Superior temporal gyrus (tissue), 1 donor: ENCODE measurements around the gene DCC.
"Not testable (repeated sequence)": the region's sequence is repeated elsewhere in the genome, so short reads cannot be mapped to it uniquely, and the experiment has no call there.

Source experiments
- DNase-seq: peaks from one replicate; pipeline ENCODE4 v3.0.0-alpha.2; 2016; ENCODE audit errors: extremely low spot score

Gene DCC

DNA sequence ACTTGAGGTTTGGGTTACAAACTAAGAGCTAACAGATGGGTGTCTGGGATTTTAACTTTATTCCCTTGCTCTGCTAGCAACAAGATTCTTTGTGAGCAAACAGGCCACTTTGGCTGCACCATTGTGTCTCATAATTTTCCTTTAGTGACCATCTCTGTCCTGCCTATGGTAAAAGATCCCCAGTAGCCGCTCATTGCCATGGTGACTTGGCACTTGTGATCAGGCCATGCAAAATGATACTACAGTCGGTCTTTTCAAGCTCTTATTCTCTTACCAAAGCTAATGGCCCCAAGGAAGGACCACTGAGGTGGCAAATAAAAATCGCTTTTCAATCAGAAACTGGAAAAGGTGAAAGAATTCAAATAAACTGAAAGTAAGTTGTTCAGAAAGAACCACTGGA is 1047.6 kb downstream of the DCC start:
- DNase-seq, result no peak

DNA sequence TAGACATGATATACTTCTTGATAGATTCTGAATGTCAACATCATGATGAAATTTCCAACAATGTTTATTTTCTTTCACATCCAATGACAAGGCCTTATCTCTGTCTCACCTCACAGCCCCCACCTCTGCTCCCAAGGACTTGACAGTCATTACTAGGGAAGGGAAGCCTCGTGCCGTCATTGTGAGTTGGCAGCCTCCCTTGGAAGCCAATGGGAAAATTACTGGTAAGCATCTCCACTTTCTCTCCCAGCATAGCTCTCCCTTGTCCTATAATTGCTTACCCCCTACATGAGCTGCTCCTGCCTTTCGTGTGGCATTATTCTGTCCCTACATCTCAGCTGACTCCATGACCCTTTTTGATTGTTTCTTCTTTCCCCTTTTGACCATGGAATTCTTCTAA is 1062.7 kb downstream of the DCC start:
- DNase-seq, result no peak

DNA sequence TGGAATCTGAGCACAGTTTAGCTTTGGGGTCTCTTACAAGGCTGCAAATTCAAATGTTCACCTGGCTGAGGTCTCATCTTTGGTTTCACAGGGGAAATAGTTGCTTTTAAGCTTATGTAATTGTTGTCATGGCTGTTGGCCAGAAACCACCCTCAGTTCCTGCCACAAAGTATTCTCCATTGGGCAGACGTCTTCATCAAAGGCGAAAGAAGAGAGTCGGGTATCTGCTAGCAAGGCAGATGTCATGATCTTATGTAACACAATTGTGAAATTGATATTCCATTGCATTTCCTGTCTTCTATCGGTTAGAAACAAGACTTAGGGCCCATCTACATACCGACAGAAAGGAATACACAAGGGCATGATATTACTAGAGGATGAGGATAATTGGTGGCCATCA is 1068.3 kb downstream of the DCC start:
- no peak for DNase-seq

DNA sequence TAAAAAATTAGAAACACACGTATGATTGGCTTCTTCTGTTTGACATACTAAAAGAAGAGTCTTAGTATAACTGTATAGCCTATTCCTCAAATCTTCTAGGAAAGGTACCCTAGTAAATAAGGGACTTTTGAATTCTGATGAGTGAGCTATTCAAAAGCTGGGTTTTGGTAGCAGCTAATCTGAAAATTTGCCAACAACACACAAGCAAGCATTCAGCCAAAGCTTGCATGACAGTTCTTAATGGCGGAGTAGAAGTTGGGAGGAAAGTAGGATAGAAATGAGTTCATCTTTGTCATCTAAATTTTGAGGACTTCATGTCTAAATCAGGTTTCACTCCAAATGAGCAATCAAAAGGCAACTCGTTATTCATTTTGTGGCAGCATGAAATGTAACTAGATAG is 1071.5 kb downstream of the DCC start:
- DNase-seq, result peak; percentile 76

DNA sequence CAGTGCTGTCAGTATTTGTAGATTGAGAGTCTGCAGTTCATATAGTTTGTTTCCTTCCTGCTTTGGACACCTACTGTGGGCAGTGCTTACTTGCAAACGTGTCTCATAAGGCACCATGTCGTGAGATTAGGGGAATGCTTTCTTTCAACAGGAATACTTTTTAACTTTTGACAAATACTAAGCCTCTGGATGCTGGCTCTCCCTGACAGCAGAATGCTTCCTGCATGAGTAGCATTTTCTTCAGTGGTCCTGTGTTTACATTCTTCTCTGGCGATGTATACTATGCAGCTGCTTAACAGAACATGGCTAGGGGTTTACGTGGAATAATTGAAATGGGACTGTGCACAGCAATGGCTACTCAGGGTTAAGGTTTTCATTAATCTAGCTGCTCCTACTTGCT is 1077.0 kb downstream of the DCC start:
- no peak for DNase-seq

DNA sequence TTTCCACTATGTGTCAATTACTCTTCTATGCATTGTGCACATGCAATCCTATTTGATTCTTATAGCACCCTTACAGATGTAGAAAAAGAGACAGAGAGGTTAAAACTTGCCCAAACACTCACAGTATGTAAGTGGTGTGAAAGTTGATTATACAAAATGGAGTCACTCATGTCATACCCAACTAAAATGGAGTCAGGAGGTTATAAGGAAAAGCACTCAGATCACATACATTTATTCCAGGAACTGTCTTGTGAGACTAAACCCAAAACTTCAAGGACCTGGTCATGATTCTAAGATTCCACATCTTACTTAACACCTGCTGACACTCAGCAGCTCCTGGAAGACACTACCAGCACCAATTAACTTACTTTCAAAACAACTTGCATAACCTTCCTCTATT is 1081.9 kb downstream of the DCC start:
- DNase-seq, result no peak

DNA sequence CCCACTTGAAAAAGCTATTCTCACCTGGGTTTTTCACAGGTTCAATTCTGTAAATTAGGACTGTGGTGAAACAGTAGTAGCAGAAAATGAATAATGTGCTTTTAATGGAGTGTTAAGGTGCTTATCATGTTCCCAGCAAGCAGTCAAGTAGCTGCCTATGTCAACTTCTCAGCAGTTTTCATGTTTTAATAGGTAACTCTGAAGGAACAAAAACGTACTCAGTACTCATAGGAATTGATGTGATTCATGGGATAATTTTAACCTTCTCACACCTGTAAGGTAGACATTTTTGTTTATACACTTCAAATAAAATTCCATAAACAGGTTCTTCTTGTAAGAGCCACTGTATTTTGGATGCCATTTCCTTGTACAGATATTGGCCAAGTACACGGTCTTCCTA is 1082.9 kb downstream of the DCC start:
- DNase-seq, result no peak

DNA sequence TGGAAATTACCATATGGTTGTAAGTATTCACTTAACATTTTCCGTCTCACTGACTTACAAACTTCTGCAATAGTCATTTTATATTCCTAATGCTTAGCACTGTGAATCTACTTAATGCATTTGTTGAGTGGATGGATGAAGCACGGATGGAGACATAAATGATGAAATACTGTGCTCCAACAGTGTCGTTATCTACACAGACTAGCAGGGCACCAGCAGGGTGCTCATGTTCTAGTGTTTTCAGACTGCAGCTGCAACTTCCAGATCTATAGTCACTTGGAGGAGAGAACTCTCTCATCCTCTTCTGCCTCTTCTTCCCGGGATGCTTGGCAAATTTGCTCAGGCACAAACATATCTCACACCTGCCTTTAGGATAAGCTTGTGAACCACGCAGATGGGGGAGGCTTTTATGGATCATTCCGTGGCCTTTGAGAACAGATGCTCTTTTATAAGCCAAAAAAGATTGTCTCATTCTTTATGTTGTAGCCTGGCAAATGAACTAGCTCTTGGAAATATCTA is 1086.7 kb downstream of the DCC start:
- no peak for DNase-seq

DNA sequence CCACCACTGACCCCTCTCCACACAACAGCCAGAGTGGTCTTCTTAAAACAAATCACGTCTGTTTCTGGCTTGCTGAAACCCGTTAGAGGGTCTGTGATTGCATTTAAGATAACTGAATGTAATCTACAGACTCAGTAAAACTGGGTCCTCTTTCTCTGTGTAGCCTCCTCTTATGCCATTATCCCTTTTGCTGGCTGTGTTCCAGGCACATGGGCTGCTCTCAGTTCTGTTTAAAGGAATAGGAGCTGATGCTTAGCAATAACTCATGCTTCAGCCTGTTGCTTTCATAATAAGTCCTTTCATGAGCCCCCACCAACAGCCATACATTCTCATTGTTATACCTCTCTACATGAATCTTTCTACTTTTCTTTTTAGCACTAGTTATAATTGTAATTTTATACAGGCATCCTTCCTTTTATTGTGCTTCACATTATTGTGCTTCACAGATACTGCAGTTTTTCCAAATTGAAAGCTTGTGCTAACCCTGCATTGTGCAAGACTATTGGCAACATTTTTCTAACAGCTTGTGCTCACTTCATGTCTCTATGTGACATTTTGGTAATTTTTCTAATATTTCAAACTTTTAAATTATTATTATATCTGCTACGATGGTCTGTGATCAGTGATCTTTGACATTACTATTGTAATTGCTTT is 1101.9 kb downstream of the DCC start:
- DNase-seq, result no peak

DNA sequence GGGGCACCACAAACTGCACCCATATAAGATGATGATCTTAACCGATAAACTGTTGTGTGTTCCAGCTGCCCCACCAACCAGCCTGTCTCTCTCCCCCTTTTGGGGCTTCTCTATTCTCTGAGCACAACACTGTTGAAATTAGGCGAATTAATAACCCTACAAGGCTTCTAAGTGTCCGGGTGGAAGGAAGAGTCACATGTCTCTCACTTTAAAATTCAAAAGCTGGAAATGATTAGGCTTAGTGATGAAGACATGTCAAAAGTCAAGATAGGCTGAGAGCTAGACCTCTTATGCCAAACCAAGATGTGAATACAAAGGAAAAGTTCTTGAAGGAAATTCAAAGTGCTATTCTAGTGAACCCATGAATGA is 1102.4 kb downstream of the DCC start:
- DNase-seq, result no peak

DNA sequence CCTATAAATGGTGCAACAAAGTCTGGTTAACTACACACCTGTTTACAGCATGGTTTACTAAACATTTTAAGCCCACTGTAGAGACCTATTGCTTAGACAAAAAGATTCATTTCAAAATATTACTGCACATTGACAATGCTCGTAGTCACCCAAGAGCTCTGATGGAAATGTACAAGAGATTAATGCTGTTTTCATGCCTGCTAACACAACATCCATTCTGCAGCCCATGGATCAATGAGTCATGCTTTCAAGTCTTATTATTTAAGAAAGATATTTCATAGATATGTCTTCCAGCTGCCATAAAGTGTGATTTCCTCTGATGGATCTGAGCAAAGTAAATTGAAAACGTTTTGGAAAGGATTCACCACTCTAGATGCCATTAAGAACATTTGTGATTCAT is 1103.3 kb downstream of the DCC start:
- DNase-seq, result no peak

DNA sequence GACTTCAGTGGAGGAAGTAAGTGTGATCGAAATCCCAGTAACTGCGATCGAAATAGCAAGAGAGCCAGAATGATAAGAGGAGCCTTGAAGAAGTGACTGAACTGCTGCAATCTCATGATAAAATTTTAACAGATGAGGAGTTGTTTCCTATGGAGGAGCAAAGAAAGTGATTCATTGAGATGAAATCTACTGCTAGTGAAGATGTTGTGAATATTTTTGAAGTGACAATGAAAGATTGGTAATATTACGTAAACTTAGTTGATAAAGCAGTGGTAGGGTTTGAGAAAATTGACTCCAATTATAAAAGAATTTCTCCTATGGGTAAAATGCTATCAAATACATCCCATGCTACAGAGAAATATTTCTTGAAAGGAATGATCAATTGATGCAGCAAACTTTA is 1103.8 kb downstream of the DCC start:
- DNase-seq, result no peak

DNA sequence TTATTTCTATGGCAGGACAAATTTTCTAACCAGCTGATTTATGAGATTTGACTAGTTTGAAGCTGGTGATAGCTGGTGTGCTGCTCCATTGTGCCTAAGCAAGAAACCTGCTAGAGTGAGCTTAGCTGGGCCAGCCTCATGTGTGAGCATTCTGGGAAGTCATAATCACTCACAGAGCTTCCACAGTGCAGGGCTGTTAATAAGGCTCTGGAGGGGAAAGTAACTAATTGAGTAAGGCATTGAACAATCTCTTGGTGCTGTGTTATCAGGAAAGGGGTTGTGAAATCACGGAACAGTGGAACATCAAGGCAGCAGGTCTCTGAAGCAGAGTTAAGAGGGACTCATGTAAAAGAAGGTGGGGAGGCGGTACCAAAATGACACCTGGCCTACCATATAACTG is 1111.9 kb downstream of the DCC start:
- DNase-seq, result no peak

DNA sequence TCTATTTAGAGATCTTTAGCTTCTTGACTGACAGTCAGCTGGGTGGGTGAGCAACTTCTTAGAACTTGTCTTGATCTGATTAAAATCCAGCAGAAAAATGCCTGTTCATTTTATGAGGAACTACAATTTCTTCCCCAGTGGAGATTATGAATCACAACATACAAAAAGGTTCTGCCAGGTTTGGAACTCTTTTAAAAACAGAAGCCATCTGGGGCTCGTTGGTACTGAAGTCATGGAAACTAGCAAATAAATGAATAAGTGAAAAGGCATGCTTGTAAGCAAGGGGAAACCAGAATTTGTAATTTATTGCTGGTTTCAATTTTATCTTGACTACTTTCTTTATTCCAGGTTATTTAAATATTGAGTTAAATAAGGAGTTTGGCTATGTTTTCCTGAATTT is 1117.1 kb downstream of the DCC start:
- peak; percentile 48 for DNase-seq

DNA sequence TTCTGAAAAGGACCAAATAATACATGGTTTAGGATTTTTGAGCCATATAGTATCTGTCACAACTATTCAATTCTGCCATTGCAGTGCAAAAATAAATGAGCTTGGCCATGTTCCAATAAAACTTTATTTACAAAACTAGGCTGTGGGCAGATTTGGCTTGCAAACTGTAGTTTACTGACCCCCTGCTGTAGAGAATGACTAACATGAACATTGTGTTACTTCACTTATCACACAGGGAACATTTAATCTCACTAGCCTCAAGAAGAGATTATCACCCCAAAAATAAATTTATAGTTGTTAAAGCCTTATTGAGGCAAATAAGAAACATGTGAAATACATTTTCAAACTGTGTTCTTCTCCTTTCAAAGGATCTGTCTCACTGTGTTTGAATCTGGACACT is 1118.3 kb downstream of the DCC start:
- DNase-seq, result peak; percentile 20

DNA sequence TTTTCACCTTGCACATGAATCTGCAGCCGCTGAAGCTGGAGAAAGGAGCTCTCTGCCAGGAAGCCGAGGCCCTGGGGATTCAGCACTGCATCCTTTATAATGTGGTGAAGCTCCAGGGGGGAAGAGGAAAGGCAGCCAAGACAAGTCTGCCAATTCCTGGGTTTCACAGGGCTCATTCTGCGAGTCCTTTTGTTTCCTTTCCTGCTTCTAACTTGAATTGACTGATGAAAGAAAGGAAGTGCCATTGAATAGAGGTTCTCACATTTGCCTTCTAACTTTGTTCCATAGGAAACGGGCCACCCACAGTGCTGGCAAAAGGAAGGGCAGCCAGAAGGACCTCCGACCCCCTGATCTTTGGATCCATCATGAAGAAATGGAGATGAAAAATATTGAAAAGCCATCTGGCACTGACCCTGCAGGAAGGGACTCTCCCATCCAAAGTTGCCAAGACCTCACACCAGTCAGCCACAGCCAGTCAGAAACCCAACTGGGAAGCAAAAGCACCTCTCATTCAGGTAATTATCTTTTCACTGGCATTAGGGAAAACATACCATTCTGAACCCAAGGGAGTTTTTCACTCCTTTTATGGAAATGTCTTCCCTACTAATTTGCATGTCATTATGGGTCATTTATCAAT is 1119.1 kb downstream of the DCC start:
- no peak for DNase-seq

DNA sequence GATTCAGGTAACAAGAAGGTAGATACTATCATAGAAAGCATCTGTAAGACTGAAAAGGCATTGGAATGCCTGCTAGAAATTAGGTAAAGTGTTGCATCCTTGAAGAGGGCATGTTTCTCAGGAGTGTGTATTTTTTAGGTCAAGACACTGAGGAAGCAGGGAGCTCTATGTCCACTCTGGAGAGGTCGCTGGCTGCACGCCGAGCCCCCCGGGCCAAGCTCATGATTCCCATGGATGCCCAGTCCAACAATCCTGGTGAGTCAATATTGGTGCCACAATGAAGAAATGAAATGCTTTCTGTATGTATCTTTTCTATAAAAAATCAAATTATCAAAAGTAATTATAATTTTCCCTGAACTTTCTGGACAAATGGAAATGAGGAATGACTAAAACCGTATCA is 1127.8 kb downstream of the DCC start:
- no peak for DNase-seq

DNA sequence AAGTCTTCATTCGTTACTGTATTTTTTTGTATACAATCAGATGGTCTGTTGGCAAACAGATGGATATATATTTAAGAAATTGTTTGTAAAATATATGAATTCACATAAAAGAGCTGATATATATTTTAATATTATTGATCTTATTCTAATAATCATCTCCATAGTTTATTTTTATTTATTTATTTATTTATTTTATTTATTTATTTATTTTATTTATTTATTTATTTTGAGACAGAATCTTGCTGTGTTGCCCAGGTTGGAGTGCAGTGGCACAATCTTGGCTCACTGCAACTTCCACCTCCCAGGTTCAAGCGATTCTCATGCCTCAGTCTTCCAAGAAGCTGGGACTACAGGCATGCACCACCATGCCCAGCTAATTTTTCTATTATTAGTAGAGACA is 1128.2 kb downstream of the DCC start:
- DNase-seq, result not testable (repeated sequence)

DNA sequence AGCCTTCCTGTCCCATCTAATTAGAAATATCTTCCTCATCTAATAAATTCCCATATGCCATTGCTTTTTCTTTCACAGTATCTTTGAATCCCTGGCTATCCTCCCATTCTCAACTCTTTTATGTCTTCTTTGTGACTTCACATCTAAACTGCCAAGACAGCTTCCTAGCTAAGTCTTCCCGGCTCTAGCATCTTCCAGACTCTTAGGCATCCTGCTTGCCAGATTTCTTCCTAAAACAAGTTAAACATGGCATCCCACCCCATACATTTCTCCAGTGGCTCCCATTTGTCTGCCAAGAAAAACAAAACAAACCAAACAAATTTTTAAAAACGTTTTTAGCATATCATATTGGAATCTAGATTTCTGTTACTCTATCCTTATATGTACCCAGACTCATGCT is 1132.5 kb downstream of the DCC start:
- DNase-seq, result no peak

DNA sequence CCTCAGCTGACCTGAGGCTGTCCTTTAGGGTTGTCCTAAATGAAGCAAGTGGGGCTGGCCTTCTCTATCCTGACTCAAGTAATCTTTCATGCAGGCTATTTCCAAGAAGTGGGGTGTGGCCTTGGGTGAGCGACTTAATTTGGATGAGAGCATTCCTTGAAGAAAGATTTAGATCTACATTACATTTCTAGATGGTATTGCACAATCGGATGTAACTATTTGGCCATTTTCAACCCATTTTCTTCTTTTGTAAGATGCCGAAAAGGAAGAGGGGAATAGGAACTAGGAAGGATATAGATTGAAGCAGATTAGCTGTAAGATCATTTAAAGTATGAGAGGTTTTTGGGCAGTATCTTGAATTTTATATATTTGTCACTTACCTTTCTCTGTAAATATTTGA is 1138.2 kb downstream of the DCC start:
- DNase-seq, result no peak

DNA sequence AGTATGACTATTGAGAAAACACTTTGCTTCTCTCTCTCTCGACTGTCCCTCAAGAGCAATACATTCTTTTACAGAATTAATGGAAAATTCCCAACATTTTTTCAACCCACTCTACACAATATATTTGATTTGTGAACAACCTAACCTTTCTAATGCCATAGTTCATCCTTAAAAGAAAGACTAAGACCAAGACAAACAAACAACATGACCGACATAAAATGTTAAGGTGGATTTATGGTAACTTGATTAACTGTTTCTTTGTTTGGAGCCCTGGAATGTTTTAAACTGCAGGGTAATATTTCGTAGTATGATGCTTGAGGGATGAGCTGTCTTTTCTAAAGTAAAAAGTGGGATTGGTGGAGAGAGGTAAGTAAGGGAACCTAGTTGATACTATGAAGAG is 1146.3 kb downstream of the DCC start:
- no peak for DNase-seq

DNA sequence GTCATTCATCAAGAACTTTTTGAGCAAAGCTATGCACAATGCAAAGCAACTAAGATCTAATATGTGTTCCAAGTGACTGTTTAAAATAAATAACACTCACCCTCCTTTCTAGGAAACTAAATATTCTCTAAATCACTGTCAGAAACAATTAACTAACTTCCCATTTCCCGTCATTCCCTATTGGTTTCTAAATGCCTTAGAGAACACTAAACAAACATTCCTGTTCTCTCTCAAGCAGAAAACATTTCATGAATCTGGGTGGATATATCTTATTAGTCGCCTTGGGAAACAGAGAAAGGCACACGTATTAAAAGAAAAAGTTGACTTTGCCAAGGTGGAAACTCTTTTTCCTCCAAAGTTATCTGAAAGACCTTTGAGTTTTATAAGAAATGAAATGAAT is 1149.3 kb downstream of the DCC start:
- no peak for DNase-seq

DNA sequence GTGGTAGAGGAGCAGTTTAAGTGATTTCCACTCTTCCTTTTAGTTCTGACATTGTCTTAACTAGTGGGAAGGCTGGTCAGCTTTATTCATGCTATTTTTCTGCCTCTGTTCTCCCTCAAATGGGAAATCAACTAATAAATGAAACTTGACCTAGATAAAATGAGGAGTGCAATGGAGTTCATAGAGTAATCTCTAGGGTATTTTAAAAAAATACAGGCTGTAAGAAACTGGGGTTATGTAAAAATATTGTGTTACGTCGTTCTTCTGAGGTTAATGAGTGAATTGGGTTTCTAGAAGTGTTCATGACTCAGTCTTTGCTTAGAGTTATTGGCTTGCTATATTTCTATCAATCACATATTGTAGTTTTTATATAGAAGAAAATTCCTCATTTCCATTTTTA is 1150.0 kb downstream of the DCC start:
- DNase-seq, result no peak

DNA sequence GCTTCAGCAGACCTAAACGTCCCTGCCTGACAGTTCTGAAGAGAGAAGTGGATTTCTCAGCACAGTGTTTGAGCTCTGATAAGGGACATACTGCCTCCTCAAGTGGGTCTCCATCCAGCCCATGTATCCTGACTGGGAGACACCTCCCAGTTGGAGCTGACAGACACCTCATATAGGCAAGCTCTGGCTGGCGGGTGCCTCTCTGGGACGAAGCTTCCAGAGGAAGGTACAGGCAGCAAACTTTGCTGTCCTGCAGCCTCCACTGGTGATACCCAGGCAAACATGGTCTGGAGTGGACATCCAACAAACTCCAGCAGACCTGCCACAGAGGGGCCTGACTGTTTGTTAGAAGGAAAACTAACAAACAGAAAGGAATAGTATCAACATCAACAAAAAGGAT is 1156.0 kb downstream of the DCC start:
- DNase-seq, result no peak
